WI38 (cell line): ENCODE measurements around the gene SLCO4A1.

Experiments used
- H3K4me3 ChIP-seq: 2 replicates; pipeline ENCODE4 v1.5.1; 2011; ENCODE audit warnings: low read depth, mild to moderate bottlenecking, control low read depth, low read length
- TF ChIP-seq, protein P1 (sequence below): IDR thresholded peaks from 2 replicates; pipeline ENCODE4 v1.5.1; 2012; ENCODE audit warnings: low read depth, mild to moderate bottlenecking, control low read depth, low read length

The SLCO4A1 gene

GRCh38 chr20:62603021-62603906 is 39.0 kb upstream of the SLCO4A1 start:
- TF ChIP-seq, protein P1, sequence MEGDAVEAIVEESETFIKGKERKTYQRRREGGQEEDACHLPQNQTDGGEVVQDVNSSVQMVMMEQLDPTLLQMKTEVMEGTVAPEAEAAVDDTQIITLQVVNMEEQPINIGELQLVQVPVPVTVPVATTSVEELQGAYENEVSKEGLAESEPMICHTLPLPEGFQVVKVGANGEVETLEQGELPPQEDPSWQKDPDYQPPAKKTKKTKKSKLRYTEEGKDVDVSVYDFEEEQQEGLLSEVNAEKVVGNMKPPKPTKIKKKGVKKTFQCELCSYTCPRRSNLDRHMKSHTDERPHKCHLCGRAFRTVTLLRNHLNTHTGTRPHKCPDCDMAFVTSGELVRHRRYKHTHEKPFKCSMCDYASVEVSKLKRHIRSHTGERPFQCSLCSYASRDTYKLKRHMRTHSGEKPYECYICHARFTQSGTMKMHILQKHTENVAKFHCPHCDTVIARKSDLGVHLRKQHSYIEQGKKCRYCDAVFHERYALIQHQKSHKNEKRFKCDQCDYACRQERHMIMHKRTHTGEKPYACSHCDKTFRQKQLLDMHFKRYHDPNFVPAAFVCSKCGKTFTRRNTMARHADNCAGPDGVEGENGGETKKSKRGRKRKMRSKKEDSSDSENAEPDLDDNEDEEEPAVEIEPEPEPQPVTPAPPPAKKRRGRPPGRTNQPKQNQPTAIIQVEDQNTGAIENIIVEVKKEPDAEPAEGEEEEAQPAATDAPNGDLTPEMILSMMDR, result no peak
- H3K4me3 ChIP-seq, result no peak overlapping the region

DNA sequence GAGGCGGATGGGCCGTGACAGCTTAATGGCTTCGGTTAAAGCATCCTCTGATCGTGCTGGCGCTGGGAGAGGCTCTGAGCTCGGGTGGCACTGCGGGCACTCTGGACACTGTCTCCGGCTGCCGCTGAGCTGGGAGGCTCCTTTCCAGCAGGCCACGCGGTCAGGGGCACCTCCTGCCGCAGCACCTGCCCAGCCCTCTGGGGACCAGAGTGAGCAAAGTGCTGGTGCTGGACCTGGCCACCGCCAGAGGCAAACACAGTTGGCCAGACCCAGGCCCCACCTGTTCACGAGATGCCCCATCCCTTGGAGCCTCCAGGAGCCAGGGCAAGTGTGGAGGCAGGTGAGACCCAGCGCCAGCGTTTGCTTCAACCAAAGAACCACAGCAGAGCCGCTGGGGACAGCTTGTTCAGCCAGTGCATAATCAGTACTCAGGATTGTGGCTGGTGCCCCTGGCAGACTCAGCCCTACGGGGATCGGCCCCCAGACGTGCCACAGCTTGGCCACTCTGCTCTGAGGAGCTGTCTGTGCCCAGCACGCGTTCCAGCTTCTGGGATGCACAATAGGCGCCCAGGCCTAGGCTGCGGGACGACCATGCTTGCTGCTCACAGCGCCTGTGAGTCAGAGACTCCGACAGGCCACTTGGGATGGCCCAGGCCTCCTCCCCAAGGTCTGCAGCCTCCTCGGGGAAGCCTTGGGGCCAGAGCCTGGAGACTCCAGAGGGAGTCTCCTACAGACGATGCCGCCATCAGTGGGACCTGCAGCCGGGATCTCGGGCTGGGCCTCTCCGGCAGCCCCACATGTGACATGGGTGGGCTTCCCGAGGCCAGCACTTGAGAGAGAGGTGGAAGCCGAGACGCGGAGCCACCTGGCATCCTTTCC is 38.2 kb upstream of the SLCO4A1 start:
- H3K4me3 ChIP-seq, result no peak overlapping the region
- TF ChIP-seq, protein P1, result no peak

- no peak overlapping the region for H3K4me3 ChIP-seq
- TF ChIP-seq, protein P1, result no peak
Measured at GRCh38 chr20:62604796-62605195, 37.5 kb upstream of the SLCO4A1 start.

DNA sequence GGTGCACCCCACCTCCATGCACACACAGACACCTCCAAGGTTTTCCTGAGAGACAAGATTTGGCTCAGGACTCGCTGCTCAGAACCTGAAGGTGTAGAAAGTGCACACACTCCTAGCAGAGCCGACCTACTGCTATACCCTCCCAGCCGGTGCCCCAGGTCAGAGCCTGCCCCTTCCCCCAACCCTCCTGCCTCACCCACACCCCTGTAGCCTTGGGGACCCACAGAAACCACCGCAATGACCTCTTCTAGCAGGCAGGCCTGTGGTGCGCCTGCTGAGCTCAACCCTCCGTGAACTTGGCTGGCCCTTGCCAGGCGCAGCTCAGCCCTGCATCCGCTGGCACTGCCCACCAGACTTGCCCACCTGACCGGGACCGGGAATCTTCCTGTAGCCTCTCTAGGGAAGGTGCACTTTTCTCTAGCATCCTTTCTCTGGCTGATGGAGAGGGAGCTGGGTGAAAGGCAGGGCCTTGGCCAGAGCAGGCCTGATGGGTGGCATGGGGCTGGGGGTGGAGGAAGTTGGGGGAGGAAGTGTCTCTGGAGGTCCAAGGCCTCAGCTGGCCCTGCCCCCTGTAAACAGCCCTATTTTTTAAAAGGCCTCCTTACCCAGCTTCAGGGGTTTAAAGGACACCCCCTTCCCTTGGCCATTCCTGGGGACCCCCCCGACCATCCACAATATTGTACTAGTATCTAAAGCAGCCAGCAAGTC is 36.9 kb upstream of the SLCO4A1 start:
- H3K4me3 ChIP-seq, result no peak overlapping the region
- TF ChIP-seq, protein P1, result no peak

DNA sequence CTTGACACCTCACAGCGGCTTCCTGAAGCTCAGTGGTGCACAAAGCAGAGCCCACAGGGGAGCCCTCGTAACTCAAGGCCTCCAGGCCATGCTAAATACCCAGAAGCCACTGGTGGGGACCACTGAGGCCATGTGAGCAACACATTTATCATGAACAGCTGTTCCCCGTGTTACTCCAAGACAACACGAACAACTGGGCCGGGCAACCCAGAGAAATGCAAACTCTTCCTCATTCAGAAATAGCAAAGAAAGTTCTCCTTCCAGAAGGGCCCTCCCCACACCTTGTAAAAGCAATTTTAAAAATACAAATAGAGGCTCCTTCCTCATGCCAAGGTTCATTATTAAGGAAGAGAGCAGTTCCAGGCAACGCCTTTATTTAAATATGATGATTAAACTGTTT is 36.3 kb upstream of the SLCO4A1 start:
- no peak overlapping the region for H3K4me3 ChIP-seq
- TF ChIP-seq, protein P1, result no peak

GRCh38 chr20:62606551-62607201 is 35.6 kb upstream of the SLCO4A1 start:
- TF ChIP-seq, protein P1, result no peak
- no peak overlapping the region for H3K4me3 ChIP-seq
